ENCODE data around the gene STH.

DNA sequence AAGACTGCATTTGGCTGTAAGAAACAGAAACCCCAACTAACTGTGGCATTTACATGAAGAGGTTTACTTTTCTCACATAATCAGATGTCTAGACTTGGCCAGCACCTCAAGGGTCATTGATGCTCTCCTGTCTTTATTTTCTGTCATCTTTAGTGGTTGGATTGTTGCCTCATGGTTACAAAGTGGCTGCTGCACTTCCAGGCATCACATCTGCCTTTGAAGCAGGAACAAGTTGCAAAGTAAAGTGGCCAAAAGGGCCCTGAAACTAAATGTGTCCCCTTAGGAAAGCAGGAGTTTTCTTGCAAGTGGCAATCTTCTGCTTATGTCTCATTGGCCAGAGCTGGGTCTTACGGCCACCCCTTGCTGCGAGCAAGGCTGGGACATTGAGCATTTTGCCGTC lies 26.5 kb upstream of the STH start:
- TF ChIP-seq ZNF670 (tag by site-specific recombination; IDR thresholded peaks at IDR 0.05; ENCODE audit: low read depth) (no peak), ZNF777 (tag by site-specific recombination; IDR thresholded peaks at IDR 0.05; ENCODE audit: borderline replicate concordance) (no peak), ZNF114 (tag by site-specific recombination; IDR thresholded peaks at IDR 0.05) (no peak), KLF7 (tag by site-specific recombination; IDR thresholded peaks at IDR 0.05; ENCODE audit: borderline replicate concordance) (no peak), ZNF792 (tag by site-specific recombination; IDR thresholded peaks at IDR 0.05) (no peak), ZNF146 (tag by site-specific recombination; IDR thresholded peaks at IDR 0.05) (no peak), ZNF174 (tag by site-specific recombination; IDR thresholded peaks at IDR 0.05) (no peak), ZNF610 (tag by site-specific recombination; IDR thresholded peaks at IDR 0.05; ENCODE audit: borderline replicate concordance) (no peak)
- TF ChIP-seq, protein P1, sequence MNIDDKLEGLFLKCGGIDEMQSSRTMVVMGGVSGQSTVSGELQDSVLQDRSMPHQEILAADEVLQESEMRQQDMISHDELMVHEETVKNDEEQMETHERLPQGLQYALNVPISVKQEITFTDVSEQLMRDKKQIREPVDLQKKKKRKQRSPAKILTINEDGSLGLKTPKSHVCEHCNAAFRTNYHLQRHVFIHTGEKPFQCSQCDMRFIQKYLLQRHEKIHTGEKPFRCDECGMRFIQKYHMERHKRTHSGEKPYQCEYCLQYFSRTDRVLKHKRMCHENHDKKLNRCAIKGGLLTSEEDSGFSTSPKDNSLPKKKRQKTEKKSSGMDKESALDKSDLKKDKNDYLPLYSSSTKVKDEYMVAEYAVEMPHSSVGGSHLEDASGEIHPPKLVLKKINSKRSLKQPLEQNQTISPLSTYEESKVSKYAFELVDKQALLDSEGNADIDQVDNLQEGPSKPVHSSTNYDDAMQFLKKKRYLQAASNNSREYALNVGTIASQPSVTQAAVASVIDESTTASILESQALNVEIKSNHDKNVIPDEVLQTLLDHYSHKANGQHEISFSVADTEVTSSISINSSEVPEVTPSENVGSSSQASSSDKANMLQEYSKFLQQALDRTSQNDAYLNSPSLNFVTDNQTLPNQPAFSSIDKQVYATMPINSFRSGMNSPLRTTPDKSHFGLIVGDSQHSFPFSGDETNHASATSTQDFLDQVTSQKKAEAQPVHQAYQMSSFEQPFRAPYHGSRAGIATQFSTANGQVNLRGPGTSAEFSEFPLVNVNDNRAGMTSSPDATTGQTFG (tag by site-specific recombination; IDR thresholded peaks at IDR 0.05; ENCODE audit: borderline replicate concordance), result no peak

All from HEK293 (cell line).